Right ventricle myocardium superior (tissue), 1 donor: Measurements from ENCODE around the gene AJM1. TPM values are rescaled to one million over a fixed set of nuclear protein-coding genes. Genes with fewer than 3 reads are reported as not detected.
"Not testable (repeated sequence)": the region's sequence is repeated elsewhere in the genome, so short reads cannot be mapped to it uniquely, and the experiment has no call there.

ENCODE experiments used
- ATAC-seq: fragments of 200-7000 bp; cut with Tn5 transposase; one replicate; pipeline ENCODE4 v1.9.1; 2020; ENCODE audit warnings: mild to moderate bottlenecking; ENCODE audit not compliant: poor library complexity
- DNase-seq: peaks from one replicate; pipeline ENCODE4 v3.0.0-alpha.2; 2020
- intact Hi-C: fragments of 100-400 bp; cut with DNase I; formaldehyde crosslinking; loops from one replicate; pipeline ENCODE4 v1.11.2; 2022
- total RNA-seq: library from RNA; stranded (reverse); fragmentation: NEBNext Ultra II Directional; extraction: Animal tissue kit (Norgen Biotek cat#: 25700); gene quantifications from one replicate; pipeline ENCODE4 v1.2.1, GENCODE V29; 2021
- donor health status: DM: no; HTN: yes; CAD: no; lungs with severe emphysema.

Gene AJM1
- total RNA-seq, 1 donor from 2014 or later = 7.3 TPM

DNA sequence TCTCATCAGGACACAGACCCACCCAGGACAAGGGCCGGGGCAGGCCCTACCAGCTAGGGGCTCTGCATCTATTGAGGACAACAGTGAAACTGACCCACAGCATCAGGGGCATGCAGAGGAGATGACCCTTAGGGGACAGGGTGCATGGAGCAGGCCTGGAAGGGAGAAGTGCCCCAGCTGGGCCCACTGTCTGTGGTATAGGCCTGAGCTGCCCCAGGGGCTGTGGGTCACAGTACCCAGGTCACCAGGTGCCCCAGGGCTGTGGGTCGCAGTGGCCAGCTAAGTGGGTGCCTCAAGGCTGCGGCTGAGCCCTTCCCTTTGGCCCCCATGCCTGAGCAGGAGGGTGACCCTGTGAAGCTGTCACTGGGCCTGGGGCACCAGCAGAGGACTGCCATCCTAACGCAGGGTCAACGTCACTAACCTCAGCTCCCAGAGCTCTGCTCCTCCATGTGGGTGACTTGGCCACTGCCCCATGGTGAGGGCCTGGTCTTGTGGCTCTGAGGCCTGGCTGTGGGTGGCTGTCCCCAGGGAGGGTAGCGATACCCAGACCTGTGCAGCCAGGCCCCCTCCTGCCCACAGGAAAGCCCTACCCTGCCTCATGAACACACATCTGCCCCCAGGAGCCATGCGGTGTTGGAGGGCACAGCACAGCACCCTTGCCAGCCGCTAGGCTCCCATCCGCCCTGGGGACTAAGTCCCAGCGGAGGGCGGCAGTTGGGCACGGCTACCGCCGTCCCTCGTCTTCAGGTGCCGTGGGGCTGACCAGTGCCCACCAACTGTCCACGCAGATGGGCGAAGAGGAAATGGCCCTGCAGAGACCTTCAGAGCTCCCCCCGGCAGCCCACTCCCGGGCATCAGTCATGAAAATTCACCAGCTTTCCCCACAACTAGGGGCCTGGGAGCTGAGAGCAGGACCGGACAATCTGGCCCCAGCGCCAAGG, 18.9 kb downstream of the AJM1 start:
- ATAC-seq (no peak), DNase-seq (peak; percentile 33)
- intact Hi-C loops = no loop called here

DNA sequence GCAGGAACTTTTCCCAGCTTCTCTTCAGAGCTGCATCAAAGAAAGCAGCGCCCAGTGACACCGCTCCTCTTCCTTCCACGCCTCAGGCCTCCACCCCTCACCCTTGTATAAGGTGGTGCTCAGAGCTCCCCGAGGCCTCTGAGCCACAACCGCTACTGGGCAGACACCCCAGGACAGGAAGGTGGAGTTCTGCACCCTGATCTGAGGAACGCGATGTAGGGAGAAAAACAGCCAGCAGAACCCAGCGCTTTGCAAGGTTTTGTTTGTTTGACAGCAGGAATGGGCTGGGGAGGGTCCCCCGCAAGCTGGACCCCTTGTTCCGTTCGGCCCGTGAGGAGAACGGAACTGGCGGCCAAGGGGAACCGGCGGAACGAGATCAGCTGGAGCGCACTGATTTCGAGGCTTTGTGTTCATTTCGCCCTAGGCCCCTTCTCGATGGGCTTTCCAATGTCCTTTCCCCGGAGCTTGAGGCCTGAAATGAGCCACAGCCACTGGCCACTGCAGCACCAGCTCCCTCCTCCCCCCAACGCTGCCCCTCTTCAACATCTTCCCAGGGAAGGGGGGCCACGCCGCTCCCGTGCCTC, 19.7 kb downstream of the AJM1 start:
- DNase-seq (no peak), ATAC-seq (no peak)
- intact Hi-C loops = no loop called here

DNA sequence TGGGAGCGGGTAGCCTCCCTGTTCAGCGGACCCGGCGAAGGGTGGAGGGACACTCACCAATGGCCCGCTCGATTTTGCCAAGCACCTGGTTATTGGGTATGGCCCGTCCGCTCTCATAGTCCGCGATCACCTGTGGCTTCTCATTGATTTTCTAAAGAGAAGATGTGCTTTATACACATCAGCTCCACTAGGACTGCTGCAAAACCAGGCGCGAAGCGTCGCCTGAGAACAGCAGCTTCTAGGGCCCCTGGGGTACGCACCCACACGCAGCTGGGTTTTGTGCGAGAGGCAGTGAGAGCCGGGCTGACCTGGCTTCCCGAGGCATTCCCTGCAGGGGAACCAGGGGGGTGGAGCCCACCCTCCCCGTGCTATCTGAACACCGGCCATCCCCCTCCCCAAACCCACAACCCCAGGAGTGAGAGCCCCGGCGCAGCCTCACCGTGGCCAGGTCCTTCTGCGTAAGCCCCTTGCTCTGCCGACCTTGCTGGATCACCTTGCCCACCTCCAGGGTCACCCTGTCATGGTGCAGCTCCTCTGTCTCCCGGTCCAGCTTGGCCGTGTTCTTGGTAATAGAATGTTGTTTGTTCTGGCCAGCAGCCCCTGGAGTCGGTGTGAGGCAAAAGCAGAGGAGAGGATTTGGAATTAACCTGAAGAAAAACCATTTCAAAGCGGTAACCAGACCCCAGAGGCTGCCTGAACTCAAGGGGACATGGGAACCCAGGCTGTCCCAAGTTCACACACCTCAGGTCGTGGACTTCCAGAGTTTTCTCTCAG, 20.8 kb downstream of the AJM1 start:
- intact Hi-C loops = no loop called here
- ATAC-seq (no peak), DNase-seq (no peak)

DNA sequence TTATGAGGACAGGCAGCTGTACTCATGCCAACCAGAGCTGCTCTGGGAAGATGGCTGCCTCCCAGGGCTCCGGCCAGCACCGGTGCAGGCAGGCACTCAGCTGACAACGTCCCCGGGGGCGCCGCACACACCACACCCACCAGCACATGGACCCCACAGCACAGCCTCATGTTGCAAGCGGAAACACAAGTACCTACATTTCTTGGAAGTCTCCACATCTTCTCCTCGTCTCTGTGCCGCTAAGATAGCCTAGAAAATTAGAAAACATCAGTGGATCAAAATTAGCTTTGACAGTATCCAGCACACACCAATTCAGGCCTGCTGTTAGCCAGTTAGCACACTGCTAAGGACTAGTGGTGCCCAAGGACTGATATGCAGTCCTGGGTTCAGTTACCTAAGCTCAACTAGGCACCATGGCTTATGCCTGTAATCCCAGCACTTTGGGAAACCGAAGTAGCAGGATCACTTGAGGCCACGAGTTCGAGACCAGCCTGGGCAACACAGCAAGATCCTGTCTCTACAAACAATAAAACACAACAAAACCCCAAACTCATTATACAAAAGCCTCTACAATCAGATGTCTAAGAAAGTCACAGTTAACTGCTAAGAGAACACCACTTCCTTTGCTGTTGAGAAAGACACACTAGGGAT, 21.5 kb downstream of the AJM1 start:
- DNase-seq (no peak), ATAC-seq (no peak)
- intact Hi-C loops = no loop called here

DNA sequence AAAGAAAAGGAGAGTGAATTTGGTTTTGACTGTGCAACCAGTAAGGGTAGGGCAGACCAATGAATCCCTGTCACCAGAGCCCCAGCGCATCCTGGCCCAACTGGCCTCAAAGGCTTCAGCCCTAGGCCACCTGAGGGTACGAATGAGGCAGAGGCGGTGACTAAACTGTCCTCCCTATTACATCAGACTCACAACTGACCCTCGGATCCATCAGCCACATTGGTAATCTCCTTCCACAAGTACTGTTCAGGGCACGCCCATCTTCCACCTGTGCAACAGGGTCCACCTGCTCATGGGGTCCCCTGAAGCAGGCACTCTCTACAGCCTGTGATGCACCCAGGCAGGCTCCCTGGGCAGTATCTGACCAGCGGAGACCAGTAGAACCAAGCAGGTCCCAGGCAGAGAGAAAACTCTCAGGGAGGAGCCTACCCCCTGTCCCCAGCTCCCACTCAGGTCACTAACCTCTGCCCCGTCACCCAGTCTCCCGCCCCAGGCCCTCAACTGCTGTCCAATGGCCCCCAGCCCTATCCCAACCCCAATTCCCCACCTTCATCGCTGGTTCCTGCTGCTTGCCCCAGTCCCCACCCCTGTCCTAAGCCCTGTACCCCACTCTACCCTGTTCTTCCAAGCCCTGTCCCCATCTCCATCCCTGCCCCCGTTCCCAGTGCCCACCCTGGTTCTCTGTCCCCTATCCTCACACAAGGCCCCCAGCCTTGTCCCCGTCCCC, 22.9 kb downstream of the AJM1 start:
- ATAC-seq = no peak
- intact Hi-C loops = no loop called here
- peak; percentile 26 for DNase-seq

DNA sequence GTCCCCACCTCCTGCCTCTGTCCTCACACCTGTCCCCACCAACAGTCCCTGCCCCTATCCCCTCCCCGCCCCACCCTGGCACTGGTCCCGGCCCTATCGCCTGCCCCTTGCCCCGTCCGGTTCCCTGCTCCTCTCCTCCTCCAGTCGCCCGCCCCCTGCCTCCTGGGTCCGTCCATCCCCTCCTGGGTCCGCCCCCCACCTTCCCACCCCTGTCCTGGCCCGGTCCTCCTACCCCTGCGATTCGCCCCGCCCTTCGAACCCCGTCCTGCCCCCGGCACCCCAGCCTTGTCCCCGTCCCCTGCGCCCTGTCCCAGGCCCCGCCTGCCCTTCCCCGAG, 23.5 kb downstream of the AJM1 start:
- no peak for DNase-seq
- peak; percentile 36 for ATAC-seq
- intact Hi-C loops = no loop called here

DNA sequence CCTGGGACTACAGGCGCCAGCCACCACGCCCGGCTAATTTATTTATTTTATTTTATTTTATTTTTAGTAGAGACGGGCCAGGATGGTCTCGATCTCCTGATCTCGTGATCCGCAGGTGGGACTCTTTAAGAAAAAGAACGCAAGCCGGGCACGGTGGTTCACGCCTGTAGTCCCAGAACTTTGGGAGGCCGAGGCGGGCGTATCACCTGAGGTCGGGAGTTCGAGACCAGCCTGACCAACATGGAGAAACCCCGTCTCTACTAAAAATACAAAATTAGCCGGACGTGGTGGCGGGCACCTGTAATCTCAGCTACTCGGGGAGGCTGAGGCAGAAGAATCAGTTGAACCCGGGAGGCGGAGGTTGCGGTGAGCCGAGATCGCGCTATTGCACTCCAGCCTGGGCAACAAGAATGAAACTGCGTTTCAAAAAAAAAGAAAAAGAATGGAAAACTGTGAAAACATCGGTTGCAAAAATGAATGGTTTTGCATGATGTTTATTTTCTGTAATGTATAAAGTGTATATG, 24.7 kb downstream of the AJM1 start:
- intact Hi-C loops, ATAC-seq: not testable (repeated sequence)
- peak; percentile 37 for DNase-seq

DNA sequence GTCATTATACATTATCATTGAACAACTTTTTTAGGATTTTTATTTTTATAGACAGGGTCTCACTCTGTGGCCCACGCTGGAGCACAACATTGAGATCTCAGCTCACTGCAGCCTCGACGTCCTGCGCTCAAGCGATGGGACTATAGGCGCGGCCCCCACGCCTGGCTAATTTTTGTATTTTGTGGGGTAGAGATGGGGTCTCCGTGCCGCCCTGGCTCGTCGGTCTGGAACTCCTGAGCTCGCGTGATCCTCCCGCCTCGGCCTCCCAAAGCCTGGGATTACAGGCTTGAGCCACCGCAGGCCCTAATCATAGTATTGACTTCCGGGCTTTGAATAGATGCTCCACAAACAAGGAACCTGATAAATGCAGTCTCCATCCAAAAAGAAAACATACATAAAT, 25.2 kb downstream of the AJM1 start:
- ATAC-seq (no peak), DNase-seq (no peak)
- intact Hi-C loops = no loop called here

DNA sequence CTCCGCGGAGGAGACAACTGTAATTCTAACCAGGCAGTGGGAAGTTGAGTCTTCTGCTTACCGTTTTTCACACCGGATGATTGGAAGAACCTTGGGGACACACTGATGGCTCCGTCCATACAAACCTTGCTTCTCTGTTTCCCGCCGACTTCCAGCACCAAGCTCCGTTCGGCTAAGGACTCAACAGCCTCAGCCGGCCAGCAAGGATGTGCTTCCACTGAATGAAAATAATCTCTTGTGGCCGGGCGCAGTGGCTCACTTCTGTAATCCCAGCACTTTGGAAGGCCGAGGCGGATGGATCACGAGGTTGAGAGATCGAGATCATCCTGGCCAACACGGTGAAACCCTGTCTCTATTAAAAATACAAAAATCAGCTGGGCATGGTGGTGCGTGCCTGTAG, 25.6 kb downstream of the AJM1 start:
- ATAC-seq (no peak), DNase-seq (no peak)
- intact Hi-C loops = no loop called here

DNA sequence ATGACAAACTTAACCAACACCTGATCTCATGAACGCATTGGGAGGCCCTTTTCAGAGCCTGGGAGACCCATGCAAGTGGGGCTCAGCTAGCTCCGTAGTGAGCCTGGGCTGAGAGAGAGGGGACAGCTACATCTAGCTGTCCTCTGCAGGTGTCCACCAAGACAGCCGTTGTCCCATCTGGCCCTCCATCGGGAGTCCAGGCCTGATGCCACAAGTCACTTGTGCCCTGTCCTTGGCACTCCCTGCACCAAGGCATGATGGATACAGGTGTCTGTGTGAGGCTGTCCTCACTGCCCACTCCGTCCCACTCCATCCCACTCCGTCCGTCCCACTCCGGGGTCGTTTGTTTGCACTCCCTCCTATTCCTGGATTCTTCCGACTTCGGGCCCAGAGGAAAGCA, 26.4 kb downstream of the AJM1 start:
- intact Hi-C loops = no loop called here
- DNase-seq (no peak), ATAC-seq (no peak)

DNA sequence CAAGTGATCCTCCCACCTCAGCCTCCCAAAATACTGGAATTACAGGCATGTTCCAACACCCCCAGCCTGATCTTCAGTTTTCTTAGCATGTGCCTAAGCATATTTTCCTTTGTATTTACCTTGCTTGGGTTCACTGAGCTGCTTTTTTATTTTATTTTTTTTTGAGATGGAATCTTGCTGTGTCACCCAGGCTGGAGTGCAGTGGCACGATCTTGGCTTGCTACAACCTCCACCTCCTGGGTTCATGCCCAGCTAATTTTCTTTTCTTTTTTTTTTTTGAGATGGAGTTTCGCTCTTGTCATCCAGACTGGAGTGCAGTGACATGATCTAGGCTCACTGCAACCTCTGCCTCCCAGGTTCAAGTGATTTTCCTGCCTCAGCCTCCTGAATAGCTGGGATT, 27.3 kb downstream of the AJM1 start:
- intact Hi-C loops, ATAC-seq, DNase-seq: not testable (repeated sequence)

DNA sequence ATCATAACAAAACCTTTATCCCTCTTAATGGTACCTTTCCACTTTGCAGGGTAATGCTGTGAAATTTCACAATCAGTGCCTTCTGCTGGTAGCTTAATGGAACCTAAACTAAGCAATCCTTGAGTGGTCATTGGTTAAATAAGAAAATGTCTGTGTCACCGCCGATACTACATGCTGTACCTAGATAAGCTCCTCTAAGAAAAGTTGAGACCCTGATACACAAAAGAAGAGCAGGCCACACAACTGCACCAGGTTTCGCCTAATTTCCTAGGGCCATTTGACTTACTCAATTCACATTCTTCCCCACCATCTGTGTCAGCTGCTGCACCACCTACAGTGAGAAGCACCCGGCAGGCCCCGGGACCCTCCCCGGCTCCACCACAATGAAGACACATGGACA, 32.9 kb downstream of the AJM1 start:
- no peak for DNase-seq
- intact Hi-C loops = no loop called here
- ATAC-seq = no peak

DNA sequence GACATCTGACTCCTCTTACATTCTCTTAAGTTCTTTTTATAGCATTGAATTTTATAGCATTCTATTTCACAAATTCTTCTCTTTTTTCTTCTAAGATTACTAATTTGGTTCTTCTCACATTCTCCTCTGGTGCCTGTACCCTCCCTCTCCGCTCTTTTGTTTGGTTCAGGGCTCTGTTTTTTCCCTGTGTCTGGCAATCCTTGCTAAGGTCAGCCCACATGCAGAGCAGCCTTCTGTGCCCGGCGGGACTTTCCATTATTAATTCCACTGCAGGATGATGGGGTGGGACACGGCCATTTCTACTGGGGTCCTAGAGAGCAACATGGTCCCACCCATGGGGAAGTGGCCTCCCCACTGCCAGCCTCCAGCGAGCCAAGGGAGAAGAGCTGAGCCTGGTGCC, 34.2 kb downstream of the AJM1 start:
- ATAC-seq (no peak), DNase-seq (no peak)
- intact Hi-C loops = no loop called here

DNA sequence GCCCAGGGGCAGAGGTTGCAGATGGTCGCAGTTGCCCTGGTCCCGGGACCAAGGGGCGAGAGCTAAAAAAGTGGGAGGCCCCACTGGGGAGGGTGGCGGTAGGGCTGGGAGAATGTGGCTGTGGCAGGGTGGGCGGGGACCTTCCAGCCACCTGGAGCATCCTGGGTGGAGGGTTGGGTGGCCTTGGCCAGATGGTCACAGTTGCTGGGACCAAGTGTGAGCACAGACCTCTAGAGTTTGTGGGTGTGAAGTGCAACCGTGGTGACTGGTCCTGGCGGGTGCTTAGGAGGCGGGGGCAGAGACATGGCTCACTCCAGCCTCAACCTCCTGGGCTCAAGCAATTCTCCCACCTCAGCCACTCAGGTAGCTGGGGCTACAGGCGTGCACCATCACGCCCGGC, 38.4 kb downstream of the AJM1 start:
- intact Hi-C loops = no loop called here
- ATAC-seq = no peak
- no peak for DNase-seq

DNA sequence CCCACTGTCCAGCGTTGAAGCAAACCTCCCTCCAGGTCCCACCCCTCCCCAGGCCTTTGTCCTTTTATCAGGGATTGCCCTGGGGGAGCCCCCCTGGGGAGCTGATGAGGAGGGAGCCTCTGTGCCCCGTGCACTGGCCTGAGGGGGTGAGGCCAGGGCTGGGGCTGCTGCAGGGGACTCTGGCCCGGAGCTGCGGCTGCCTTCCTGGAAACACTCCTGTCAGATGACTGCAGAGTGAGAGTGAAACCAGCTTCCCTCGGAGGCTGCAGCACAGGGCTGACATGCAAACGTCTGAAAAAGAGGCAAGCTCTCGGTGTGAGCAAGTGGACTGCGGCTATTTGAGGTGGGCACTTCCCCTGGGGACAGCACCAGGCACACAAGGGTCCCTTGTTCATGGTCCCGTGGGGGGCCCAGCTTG, 39.4 kb downstream of the AJM1 start:
- ATAC-seq (peak; percentile 36), DNase-seq (no peak)
- intact Hi-C loops = no loop called here

DNA sequence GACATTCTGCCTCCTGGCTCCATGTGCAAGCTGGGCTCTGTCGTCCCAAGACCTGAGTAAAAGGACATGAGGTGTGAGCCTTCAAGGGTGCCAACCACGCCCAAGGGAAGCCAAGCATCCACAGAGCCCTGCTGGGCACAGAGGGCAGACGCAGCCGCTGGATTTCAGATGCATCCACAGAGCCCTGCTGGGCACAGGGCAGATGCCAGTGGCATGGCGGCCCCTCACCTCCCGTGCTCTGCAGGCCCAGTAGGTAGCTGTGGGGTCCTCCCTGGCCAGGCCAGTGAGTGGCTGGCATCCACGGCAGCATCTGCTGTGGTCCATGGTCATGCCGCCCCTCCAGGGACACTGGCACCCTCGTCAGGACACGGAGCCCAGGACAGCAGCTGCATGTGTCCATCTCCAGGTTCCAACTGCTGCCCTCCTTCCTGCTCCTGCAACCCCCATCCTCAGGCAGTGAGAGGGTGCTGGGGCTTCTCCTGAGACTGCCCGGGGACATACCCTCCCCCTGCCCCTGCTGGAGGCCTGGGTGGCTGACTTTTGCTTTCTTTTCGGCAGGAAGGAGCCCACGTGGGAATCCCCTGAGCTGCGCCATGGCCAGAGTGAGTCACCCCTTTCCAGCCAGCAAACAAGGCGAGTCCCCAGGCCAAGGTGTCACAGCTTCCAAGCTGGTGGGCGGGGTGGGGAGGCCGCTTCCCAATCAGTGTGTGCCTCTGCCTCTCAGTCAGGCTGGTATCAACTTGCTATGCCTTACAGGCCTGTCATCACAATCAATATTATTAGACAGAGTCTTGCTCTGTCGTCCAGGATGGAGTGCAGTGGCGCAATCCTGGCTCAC, 40.0 kb downstream of the AJM1 start:
- intact Hi-C loops = no loop called here
- DNase-seq = peak; percentile 58

DNA sequence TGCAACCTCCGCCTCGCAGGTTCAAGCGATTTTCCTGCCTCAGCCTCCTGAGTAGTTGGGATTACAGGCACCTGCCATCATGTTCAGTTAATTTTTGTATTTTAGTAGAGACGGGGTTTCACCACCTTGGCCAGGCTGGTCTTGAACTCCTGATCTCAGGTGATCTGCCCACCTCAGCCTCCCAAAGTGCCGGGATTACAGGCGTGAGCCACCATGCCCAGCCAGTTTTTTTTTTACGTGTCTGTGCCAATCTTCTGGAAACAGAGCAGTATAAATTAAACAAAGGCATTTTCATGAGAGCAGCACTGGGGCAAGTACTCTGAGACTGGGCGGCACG, 40.6 kb downstream of the AJM1 start:
- ATAC-seq, DNase-seq, intact Hi-C loops: not testable (repeated sequence)

More for the DNA sequence above, 40.0 kb downstream of the AJM1 start:
- no peak for ATAC-seq

DNA sequence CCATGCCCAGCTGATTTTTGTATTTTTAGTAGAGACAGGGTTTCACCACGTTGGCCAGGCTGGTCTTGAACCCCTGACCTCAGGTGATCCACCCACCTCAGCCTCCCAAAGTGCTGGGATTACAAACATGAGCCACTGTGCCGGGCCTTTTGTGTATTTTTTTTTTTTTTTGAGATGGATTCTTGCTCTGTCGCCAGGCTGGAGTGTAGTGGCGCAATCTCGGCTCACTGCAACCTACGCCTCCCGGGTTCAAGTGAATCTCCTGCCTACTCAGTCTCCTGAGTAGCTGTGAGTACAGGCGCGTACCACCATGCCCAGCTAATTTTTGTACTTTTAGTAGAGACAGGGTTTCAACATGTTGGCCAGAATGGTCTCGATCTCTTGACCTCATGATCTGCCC, 41.4 kb downstream of the AJM1 start:
- DNase-seq, intact Hi-C loops, ATAC-seq: not testable (repeated sequence)
